Measurements from ENCODE around the gene PLXNA2.

DNA sequence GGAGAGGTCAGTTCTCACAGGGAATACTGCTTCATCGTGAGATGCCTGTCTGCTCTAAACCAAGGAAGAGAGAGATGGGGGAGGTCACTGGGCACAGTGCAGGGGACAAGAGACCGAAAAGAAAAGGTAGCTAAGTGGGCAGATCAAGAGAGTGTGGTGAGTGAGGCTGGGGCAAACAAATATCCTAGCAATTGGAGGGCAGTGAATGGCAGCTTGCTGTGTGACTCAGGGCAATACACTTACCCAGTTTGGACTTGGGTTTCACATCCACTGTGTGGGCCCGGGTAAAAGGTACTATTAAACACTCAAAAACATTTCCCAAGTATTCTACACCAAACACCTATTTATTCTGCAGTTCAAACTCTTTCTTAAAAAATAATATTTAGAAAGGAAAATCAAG, 10.2 kb downstream of the PLXNA2 start:
- TF ChIP-seq ZFP36 (IDR thresholded peaks at IDR 0.05; ENCODE audit: borderline replicate concordance, partially characterized antibody) (no peak), POLR2A (IDR thresholded peaks at IDR 0.05; ENCODE audit: low read length) (no peak), EP300 (IDR thresholded peaks at IDR 0.05) (no peak), BHLHE40 (IDR thresholded peaks at IDR 0.05; ENCODE audit: low read depth, low read length) (no peak), KDM1A (IDR thresholded peaks at IDR 0.05; ENCODE audit: low read depth) (no peak), JUNB (IDR thresholded peaks at IDR 0.05) (no peak), SMC3 (IDR thresholded peaks at IDR 0.05) (no peak), JUN (IDR thresholded peaks at IDR 0.05) (no peak), HDAC2 (IDR thresholded peaks at IDR 0.05) (no peak), POLR2AphosphoS2 (conservative IDR thresholded peaks at IDR 0.05; ENCODE audit: low read length) (no peak), RNF2 (IDR thresholded peaks at IDR 0.05; ENCODE audit: borderline replicate concordance, low read depth) (no peak)
- TF ChIP-seq, protein P1, sequence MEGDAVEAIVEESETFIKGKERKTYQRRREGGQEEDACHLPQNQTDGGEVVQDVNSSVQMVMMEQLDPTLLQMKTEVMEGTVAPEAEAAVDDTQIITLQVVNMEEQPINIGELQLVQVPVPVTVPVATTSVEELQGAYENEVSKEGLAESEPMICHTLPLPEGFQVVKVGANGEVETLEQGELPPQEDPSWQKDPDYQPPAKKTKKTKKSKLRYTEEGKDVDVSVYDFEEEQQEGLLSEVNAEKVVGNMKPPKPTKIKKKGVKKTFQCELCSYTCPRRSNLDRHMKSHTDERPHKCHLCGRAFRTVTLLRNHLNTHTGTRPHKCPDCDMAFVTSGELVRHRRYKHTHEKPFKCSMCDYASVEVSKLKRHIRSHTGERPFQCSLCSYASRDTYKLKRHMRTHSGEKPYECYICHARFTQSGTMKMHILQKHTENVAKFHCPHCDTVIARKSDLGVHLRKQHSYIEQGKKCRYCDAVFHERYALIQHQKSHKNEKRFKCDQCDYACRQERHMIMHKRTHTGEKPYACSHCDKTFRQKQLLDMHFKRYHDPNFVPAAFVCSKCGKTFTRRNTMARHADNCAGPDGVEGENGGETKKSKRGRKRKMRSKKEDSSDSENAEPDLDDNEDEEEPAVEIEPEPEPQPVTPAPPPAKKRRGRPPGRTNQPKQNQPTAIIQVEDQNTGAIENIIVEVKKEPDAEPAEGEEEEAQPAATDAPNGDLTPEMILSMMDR (IDR thresholded peaks at IDR 0.05), result no peak
- TF ChIP-seq, protein P2, sequence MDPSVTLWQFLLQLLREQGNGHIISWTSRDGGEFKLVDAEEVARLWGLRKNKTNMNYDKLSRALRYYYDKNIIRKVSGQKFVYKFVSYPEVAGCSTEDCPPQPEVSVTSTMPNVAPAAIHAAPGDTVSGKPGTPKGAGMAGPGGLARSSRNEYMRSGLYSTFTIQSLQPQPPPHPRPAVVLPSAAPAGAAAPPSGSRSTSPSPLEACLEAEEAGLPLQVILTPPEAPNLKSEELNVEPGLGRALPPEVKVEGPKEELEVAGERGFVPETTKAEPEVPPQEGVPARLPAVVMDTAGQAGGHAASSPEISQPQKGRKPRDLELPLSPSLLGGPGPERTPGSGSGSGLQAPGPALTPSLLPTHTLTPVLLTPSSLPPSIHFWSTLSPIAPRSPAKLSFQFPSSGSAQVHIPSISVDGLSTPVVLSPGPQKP (IDR thresholded peaks at IDR 0.05; ENCODE audit: low read depth, low read length), result no peak
